NT2/D1 (cell line): Measurements from ENCODE around the gene DOCK8.

Source experiments
- DNase-seq: peaks from one replicate; pipeline ENCODE4 v3.0.0-alpha.2; 2011; ENCODE audit warnings: low read depth, low spot score
- H3K27me3 ChIP-seq: 2 replicates; pipeline ENCODE4 v1.6.0; 2011; ENCODE audit warnings: mild to moderate bottlenecking; ENCODE audit not compliant: insufficient read length, insufficient read depth
- H3K36me3 ChIP-seq: 2 replicates; pipeline ENCODE4 v1.6.1; 2011; ENCODE audit warnings: mild to moderate bottlenecking, low read length, mixed read lengths; ENCODE audit not compliant: insufficient read depth, insufficient read length
- H3K4me1 ChIP-seq: 2 replicates; pipeline ENCODE4 v1.5.1; 2011; ENCODE audit not compliant: insufficient read depth, insufficient read length
- H3K4me3 ChIP-seq: 2 replicates; pipeline ENCODE4 v1.5.1; 2011; ENCODE audit warnings: low read depth; ENCODE audit not compliant: insufficient read length
- H3K9ac ChIP-seq: 2 replicates; pipeline ENCODE4 v1.6.0; 2011; ENCODE audit warnings: low read depth; ENCODE audit not compliant: insufficient read length
- H3K9me3 ChIP-seq: 2 replicates; pipeline ENCODE4 v1.5.1; 2011; ENCODE audit warnings: mild to moderate bottlenecking, low read length; ENCODE audit not compliant: insufficient read depth
- SUZ12 ChIP-seq: IDR thresholded peaks from 2 replicates; pipeline ENCODE4 v1.6.1; 2011; ENCODE audit not compliant: insufficient read length, insufficient read depth; ENCODE audit errors: extremely low read depth
- YY1 ChIP-seq: IDR thresholded peaks from 2 replicates; pipeline ENCODE4 v1.6.1; 2011; ENCODE audit not compliant: insufficient read length, insufficient read depth
- ZNF274 ChIP-seq: IDR thresholded peaks from 2 replicates; pipeline ENCODE4 v1.6.1; 2011; ENCODE audit warnings: mild to moderate bottlenecking, low read depth, low read length

DOCK8 gene

DNA sequence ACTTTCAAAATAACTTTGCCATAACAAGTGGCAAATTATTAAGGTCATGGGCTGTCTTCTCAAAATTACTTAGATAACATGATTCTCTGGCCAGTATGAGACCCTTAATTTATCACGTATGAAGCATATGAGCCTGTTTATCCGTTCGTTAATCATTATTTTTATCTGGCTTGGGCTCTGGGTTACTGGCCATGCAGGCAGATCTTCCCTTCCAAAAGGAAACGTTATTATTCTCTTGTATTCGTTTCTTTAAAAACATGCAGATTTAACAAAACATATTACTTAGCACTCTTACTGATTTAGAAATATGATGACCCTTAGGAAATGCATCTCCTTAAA lies 148.6 kb downstream of the DOCK8 start:
- Histone ChIP-seq H3K9me3 (no peaks in the 10 kb centered on the region), H3K36me3 (no peaks in the 10 kb centered on the region), H3K9ac (no peak overlapping the region), H3K4me1 (no peaks in the 10 kb centered on the region), H3K4me3 (no peak overlapping the region), H3K27me3 (no peaks in the 10 kb centered on the region)
- DNase-seq = no peak
- TF ChIP-seq SUZ12 (no peak), ZNF274 (no peak), YY1 (no peak)

- Histone ChIP-seq H3K4me3 (no peak overlapping the region), H3K36me3 (no peaks in the 10 kb centered on the region), H3K27me3 (no peaks in the 10 kb centered on the region), H3K4me1 (no peaks in the 10 kb centered on the region), H3K9me3 (no peaks in the 10 kb centered on the region), H3K9ac (no peak overlapping the region)
- TF ChIP-seq SUZ12 = no peak
- TF ChIP-seq ZNF274 = no peak
- TF ChIP-seq YY1 = no peak
- no peak for DNase-seq
These were observed 150.8 kb downstream of the DOCK8 start for GRCh38 chr9:365436-365835.

GRCh38 chr9:366620-367019 lies 152.0 kb downstream of the DOCK8 start:
- TF ChIP-seq ZNF274 (no peak), SUZ12 (no peak), YY1 (no peak)
- Histone ChIP-seq H3K4me1 (no peaks in the 10 kb centered on the region), H3K4me3 (no peak overlapping the region), H3K36me3 (no peaks in the 10 kb centered on the region), H3K9ac (no peak overlapping the region), H3K27me3 (no peaks in the 10 kb centered on the region), H3K9me3 (no peaks in the 10 kb centered on the region)
- DNase-seq = no peak

GRCh38 chr9:370086-370485 lies 155.4 kb downstream of the DOCK8 start:
- Histone ChIP-seq H3K9me3 (no peaks in the 10 kb centered on the region), H3K4me3 (no peak overlapping the region), H3K4me1 (no peaks in the 10 kb centered on the region), H3K27me3 (no peaks in the 10 kb centered on the region), H3K36me3 (no peaks in the 10 kb centered on the region), H3K9ac (no peak overlapping the region)
- no peak for TF ChIP-seq ZNF274
- no peak for TF ChIP-seq YY1
- TF ChIP-seq SUZ12 = no peak
- DNase-seq = no peak

- H3K9me3 ChIP-seq = no peaks in the 10 kb centered on the region
- no peaks in the 10 kb centered on the region for H3K36me3 ChIP-seq
- H3K27me3 ChIP-seq = no peaks in the 10 kb centered on the region
- no peak overlapping the region for H3K9ac ChIP-seq
- no peak overlapping the region for H3K4me3 ChIP-seq
- DNase-seq = no peak
- H3K4me1 ChIP-seq = no peaks in the 10 kb centered on the region
- TF ChIP-seq YY1 (no peak), ZNF274 (no peak), SUZ12 (no peak)
These were observed 156.7 kb downstream of the DOCK8 start for GRCh38 chr9:371349-371748.

DNA sequence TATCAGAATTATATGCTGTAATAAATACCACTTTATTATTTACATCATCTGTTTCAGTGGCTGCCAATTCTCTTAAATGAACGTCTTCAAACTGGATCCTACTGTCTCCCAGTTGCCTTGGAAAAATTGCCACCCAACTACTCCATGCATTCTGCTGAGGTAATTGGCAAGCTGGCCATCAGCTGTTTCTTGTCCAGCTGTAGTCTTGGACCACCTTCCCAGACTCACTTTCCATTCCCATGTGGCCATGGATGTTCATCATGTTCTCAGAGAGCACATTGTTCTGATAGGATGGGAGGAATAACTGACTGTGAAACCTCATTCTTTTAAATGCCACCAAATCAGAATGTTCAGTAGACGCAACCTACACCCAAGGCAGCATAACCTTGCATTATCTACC lies 157.5 kb downstream of the DOCK8 start:
- Histone ChIP-seq H3K9ac (no peak overlapping the region), H3K36me3 (no peaks in the 10 kb centered on the region), H3K27me3 (no peaks in the 10 kb centered on the region), H3K4me3 (no peak overlapping the region), H3K9me3 (no peaks in the 10 kb centered on the region), H3K4me1 (no peaks in the 10 kb centered on the region)
- TF ChIP-seq SUZ12 (no peak), YY1 (no peak), ZNF274 (no peak)
- no peak for DNase-seq

DNA sequence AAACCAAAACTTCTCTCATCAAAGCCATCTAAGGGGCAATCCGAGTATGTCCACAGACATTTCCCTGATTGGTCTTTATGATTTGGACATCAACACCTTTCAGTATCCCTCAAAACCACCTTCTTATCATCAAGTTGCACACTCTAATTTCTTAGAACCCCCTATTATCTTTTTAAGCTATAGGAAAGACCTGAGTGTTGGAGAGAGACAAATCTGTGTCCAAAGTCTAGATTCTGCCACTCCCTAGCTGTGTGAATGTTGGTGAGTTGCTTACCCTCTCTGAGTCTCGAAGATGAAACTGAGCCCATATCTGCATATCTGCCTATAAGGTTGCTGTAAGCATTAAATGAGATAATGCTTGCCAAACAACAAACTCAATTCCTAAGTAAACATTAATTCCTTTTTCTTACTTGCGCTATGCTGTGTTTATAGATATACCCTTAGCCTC lies 159.1 kb downstream of the DOCK8 start:
- Histone ChIP-seq H3K9me3 (no peaks in the 10 kb centered on the region), H3K4me3 (no peak overlapping the region), H3K36me3 (no peaks in the 10 kb centered on the region), H3K27me3 (no peaks in the 10 kb centered on the region), H3K9ac (no peak overlapping the region), H3K4me1 (no peaks in the 10 kb centered on the region)
- DNase-seq = no peak
- TF ChIP-seq ZNF274 (no peak), SUZ12 (no peak), YY1 (no peak)

- no peaks in the 10 kb centered on the region for H3K36me3 ChIP-seq
- no peak for DNase-seq
These were observed 160.1 kb downstream of the DOCK8 start for GRCh38 chr9:374736-375135.

More at GRCh38 chr9:374736-375135, 160.1 kb downstream of the DOCK8 start:
- Histone ChIP-seq H3K4me1 (no peaks in the 10 kb centered on the region), H3K27me3 (no peaks in the 10 kb centered on the region), H3K4me3 (no peak overlapping the region), H3K9ac (no peak overlapping the region), H3K9me3 (no peaks in the 10 kb centered on the region)
- no peak for TF ChIP-seq SUZ12
- TF ChIP-seq YY1 = no peak
- TF ChIP-seq ZNF274 = no peak
